ENCODE results near the gene TUBGCP2. TPM values are rescaled to one million over a fixed set of nuclear protein-coding genes. Genes with fewer than 3 reads are reported as not detected.

Gene TUBGCP2
- total RNA-seq, 1 experiment from 2014 or later: 87.7 TPM

- DNase-seq (ENCODE audit: low spot score): no peak
These were observed 34.9 kb upstream of the TUBGCP2 start for GRCh38 chr10:133343558-133343957.

DNA sequence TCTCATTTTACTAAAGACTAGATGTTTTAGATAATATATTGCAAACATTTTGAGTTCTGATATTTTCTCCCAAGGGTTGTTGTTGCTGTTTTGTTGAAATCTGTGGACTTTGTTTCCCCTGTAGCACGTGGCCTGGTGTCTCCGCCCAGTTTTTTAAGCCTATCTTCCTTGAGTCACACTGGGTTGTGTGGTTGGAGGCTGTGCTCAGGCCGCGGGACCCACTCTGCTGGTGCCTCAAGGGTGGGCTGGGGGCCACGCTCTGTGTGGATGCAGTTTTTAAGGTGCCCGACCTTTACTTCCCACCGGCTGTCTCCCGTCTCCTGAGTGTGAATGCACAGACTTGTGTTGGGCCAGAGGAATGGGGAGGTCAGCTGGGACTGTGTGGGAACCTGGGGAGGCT is 34.3 kb upstream of the TUBGCP2 start:
- no peak for DNase-seq (ENCODE audit: low spot score)

DNA sequence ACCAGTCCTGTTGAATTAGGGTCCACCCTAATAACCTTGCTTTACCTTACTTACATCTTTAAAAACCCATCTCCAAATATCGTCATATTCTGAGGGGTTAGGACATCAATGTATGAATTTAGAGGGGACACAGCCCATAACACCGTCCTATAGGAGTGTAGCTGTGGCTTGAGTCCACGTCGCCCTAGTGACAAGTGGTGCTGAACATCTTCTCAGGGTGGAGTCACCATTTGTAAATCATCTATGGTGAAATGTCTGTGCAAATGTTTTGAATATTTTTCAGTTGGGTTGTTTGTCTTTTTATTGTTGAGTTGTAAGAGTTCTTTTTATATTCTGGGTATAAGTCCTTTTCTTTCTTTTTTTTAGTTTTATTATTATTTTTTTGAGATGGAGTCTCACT is 33.3 kb upstream of the TUBGCP2 start:
- DNase-seq (ENCODE audit: low spot score): no peak

- DNase-seq (ENCODE audit: low spot score): no peak
These were observed 31.2 kb upstream of the TUBGCP2 start for GRCh38 chr10:133339708-133340380.

DNA sequence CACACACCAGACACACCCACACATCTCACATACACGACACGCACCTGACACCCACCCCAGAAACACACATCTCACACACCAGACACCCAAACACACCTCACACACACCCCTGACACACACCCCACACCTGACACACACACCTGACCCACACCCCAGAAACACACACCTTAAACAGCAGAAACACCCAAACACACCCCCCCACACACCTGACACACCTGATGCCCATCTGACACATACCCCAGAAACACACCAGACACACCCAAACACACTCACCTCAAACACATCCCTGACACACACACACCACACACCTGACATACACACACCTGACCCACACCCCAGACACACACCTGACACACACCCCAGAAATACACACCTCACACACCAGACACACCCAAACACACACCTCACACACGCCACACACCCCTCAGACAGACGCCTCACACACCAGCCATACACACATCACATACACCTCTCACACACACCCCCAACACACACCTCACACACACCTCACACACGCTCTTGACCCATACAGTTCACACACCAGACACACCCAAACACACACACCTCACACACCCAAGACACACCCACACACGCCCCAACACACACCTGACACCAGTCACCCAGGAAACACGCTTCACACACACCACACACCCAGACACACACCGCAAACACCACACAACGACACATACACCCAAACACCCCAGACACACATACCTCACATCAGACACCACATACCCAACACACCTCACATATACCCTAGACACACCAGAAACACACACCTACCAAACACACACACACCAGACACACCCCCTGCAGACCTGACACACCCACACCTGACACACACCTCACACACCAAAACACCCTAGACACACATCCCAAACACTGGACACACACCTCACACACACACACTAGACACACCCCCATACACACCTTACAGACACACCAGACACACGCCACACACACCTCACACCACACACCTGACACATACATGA is 29.7 kb upstream of the TUBGCP2 start:
- DNase-seq (ENCODE audit: low spot score): no peak

- no peak for DNase-seq (ENCODE audit: low spot score)
These were observed 28.7 kb upstream of the TUBGCP2 start for GRCh38 chr10:133337370-133337725.

DNA sequence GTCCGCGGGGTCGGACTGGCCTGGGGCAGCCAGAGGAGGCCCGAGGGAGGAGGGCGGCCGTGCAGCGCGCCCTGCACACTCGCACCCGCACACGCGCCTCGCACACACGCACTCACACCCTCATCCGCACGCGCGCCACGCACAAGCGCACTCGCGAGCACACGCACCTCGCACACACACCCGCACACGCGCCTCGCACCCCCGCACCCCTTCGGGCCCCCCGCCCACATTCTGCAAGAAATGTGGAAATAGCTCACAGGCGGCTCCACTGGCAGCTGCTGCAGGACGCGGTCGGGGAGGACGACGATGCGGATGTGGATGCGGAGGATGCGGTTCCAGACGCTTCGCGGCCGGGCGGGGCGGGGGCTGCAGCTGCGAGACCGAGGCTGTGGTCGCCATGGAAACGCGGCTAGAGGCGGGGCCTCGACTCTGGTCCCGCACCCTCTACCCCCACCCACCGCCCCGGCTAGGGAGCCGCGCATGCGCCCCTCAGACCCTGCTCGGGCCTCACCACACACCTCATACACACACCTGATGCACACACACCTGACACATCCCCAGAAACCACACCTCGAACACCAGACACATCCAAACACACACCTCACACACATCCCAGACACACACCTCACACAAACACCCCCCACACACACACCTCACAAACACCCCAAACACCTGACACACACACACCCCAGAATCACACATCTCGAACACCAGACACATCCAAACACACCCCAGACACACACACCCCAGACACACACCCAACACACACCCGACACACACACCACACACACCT is 28.1 kb upstream of the TUBGCP2 start, which contains the start of gene CALY:
Gene CALY (minus strand): TSS at position 320 of the 793 bp plus-strand sequence. CDS start 7,907 bp downstream, outside the sequence.
- no peak for DNase-seq (ENCODE audit: low spot score)

DNA sequence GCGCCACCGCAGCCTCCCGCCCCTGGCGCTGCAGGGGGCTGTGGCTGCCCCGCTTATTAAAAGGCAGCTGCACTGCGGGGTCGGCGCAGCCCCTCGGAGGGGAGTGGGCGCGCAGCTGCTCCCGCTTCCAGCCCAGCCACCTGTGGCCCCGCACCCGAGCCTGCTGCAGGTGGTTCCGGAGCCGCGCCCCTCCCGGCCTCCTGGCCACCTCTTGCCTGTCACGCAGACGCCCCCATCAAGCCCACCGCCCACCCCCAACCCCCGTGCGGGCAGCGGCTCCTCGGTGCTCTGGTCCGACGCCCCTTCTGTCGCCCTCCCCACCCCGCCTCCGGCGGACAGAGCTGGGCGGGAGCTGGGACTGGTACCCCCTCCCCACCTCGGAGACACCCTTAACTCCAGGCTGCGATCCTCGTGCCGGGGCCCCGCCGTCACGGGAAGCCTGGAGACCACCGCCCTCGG is 27.5 kb upstream of the TUBGCP2 start:
- DNase-seq (ENCODE audit: low spot score): no peak

- DNase-seq (ENCODE audit: low spot score): no peak
These were observed 26.8 kb upstream of the TUBGCP2 start for GRCh38 chr10:133335246-133336117.

GRCh38 chr10:133334503-133335245 is 26.0 kb upstream of the TUBGCP2 start:
- no peak for DNase-seq (ENCODE audit: low spot score)

DNA sequence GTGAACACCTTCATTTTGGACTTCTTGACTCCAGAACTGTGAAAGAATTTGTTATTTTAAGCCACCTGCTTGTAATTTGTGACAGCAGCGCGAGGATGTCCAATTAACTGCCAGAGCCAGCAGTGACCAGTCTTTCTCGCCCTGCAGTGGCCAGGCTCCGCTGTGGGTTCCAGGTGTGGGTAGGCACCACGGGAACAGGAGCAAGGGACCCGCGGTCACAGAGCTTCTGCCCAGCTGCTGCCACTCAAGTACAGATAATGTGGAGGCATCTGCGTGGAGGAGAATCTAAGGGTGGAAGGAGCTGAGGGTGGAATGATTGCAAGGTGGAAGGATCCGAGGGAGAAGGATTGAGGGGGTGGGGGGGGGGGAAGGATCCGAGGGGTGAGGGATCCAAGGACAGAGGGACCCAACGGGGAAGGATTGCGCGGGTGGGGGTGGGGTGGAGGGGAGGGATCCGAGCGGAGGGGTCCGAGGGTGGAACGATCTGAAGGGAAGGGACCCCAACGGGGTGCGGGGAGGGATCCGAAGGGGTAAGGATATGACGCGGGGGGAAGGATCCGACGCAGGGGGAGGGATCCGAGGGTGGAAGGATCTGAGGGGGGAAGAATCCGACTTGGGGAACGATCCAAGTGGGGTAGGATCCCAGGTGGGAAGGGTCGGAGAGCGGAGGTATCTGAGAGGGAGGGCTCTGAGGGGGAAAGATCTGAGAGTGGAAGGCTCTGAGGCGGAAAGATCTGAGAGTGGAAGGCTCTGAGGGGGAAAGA is 24.4 kb upstream of the TUBGCP2 start:
- no peak for DNase-seq (ENCODE audit: low spot score)

GRCh38 chr10:133329491-133330202 is 21.0 kb upstream of the TUBGCP2 start:
- DNase-seq (ENCODE audit: low spot score): peak; percentile 90

- DNase-seq (ENCODE audit: low spot score): no peak
These were observed 20.0 kb upstream of the TUBGCP2 start for GRCh38 chr10:133328358-133329343.

- DNase-seq (ENCODE audit: low spot score): no peak
These were observed 19.1 kb upstream of the TUBGCP2 start for GRCh38 chr10:133327651-133328357.

- no peak for DNase-seq (ENCODE audit: low spot score)
These were observed 18.3 kb upstream of the TUBGCP2 start for GRCh38 chr10:133326745-133327650.

DNA sequence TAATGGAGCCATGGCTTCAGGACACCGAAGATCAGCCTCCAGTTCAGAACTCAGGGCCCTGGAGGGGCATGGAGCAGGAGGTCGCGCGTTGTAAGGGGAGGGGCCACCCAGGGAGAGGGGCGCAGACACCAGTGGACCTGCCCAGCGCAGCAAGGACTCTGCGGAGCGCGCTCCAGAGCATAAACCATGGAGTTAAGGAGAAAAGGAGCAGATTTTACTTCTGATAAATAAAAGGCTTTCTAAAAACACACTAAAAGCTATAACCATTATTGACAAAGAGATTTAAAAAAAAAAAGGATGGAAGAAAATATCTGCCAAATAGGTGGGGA is 17.5 kb upstream of the TUBGCP2 start:
- DNase-seq (ENCODE audit: low spot score): no peak
